Left ventricle myocardium inferior (tissue), 1 donor: ENCODE results near the gene FHIT. TPM values are rescaled to one million over a fixed set of nuclear protein-coding genes. Genes with fewer than 3 reads are reported as not detected.
"Not testable (repeated sequence)": the region's sequence is repeated elsewhere in the genome, so short reads cannot be mapped to it uniquely, and the experiment has no call there.

ENCODE experiments used
- DNase-seq: peaks from one replicate; pipeline ENCODE4 v3.0.0-alpha.2; 2020
- H3K27ac ChIP-seq: fragments of 200-600 bp; replicated peaks from 2 replicates; pipeline ENCODE4 v1.8.0; 2021
- H3K27me3 ChIP-seq: fragments of 200-600 bp; 2 replicates; pipeline ENCODE4 v1.8.0; 2021; ENCODE audit warnings: low read depth
- H3K36me3 ChIP-seq: fragments of 200-600 bp; 2 replicates; pipeline ENCODE4 v1.8.0; 2021
- H3K4me1 ChIP-seq: fragments of 200-600 bp; 2 replicates; pipeline ENCODE4 v1.8.0; 2021
- H3K4me3 ChIP-seq: fragments of 200-600 bp; 2 replicates; pipeline ENCODE4 v1.8.0; 2021; ENCODE audit warnings: mild to moderate bottlenecking, moderate library complexity
- H3K9me3 ChIP-seq: fragments of 200-600 bp; replicated peaks from 2 replicates; pipeline ENCODE4 v1.8.0; 2021
- intact Hi-C: fragments of 100-400 bp; cut with micrococcal nuclease; formaldehyde crosslinking; loops from one replicate; pipeline ENCODE4 v1.11.0; 2022
- total RNA-seq: library from RNA; stranded (reverse); fragmentation: NEBNext Ultra II Directional; extraction: Animal tissue kit (Norgen Biotek cat#: 25700); gene quantifications from one replicate; pipeline ENCODE4 v1.2.1, GENCODE V29; 2021
- TF ChIP-seq, protein P1 (sequence below): fragments of 200-600 bp; IDR thresholded peaks from 2 replicates; pipeline ENCODE4 v1.8.0; 2021; ENCODE audit warnings: antibody characterized with exemption, mild to moderate bottlenecking, borderline replicate concordance
- donor health status: DM: no; HTN: yes; CAD: no; lungs with severe emphysema.

FHIT gene
- total RNA-seq, 1 donor from 2014 or later: 16.0 TPM

DNA sequence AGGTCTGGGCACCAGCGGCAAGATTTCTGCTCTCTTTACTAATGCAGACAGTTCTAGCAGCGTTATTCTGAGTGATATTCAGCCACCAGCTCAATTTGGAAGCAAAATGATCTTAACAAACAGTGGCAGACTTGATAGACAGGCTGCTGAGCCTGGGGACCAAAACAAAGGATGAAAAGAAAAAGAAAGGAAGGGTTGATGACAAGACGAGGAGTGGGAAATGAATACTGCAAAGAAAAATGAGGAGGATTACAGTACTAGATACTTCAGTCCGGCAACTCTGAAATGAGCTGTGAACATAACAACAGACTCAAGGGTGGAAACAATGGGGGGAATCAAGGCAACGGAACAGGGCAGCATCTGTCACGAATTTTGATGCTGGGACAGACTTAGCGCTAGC lies 28.8 kb downstream of the FHIT start:
- no peak for DNase-seq
- H3K36me3 ChIP-seq: no peaks in the 10 kb centered on the region
- H3K4me1 ChIP-seq: peaks cover 27% of the 10 kb centered on the region
- H3K4me3 ChIP-seq: no peak overlapping the region
- H3K27me3 ChIP-seq: no peaks in the 10 kb centered on the region
- peaks cover 2% of the 10 kb centered on the region for H3K9me3 ChIP-seq
- no peak overlapping the region for H3K27ac ChIP-seq
- intact Hi-C loops: no loop called here
- TF ChIP-seq, protein P1, sequence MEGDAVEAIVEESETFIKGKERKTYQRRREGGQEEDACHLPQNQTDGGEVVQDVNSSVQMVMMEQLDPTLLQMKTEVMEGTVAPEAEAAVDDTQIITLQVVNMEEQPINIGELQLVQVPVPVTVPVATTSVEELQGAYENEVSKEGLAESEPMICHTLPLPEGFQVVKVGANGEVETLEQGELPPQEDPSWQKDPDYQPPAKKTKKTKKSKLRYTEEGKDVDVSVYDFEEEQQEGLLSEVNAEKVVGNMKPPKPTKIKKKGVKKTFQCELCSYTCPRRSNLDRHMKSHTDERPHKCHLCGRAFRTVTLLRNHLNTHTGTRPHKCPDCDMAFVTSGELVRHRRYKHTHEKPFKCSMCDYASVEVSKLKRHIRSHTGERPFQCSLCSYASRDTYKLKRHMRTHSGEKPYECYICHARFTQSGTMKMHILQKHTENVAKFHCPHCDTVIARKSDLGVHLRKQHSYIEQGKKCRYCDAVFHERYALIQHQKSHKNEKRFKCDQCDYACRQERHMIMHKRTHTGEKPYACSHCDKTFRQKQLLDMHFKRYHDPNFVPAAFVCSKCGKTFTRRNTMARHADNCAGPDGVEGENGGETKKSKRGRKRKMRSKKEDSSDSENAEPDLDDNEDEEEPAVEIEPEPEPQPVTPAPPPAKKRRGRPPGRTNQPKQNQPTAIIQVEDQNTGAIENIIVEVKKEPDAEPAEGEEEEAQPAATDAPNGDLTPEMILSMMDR: no peak

DNA sequence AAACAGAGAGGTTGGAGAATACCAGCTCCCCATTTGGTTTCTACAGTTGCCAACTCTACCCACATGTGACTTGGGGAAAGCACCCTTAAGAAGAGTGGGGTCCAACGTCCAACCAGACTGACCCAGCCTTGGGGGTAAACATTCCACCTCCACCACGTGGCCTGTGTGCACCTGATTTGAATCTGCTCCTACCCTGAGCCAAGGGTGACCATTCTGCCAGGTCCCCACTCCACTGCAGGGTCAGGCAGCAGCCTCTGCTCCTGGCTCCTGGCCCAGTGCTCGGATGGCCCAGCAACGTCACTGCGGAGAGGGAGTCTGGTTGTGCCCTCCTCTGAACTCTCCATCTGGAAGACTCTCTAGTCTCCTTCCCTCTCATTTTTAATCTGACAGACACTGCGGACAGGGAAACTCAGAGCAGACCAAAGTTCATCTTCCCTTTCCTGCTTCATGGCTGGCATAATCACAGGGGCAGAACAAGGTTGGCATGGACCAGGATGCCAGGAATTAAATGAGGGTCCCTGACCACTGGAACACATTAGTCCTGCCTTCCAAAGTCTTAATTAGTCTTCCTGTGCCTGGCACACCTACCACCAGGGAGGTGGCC lies 29.4 kb downstream of the FHIT start:
- intact Hi-C loops: no loop called here
- H3K4me1 ChIP-seq: peaks cover 25% of the 10 kb centered on the region
- DNase-seq: no peak
- peaks cover 3% of the 10 kb centered on the region for H3K36me3 ChIP-seq
- H3K27ac ChIP-seq: no peak overlapping the region
- TF ChIP-seq, protein P1: no peak
- no peak overlapping the region for H3K4me3 ChIP-seq
- peaks cover 8% of the 10 kb centered on the region for H3K9me3 ChIP-seq
- H3K27me3 ChIP-seq: no peaks in the 10 kb centered on the region

DNA sequence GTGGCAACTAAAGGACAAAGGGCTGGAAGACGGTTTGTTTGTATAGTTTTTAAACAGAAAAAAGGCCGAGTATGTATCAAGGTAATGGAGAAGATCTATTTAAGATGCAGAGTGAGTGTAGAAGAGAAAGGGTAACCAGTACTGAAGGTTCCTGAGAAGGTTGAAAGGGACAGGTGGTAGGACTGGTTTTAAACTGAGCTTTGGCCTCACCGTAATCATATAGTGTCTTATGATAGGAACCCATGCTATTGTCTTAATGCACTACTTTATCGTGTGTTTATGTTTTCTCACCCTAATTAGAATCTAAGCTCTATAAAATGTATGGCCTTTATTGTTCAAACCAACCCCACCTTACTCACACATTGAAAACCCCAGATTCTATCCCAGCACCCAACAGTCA lies 32.7 kb downstream of the FHIT start:
- H3K4me1 ChIP-seq: peaks cover 16% of the 10 kb centered on the region
- no peak for DNase-seq
- no peak overlapping the region for H3K4me3 ChIP-seq
- peaks cover 13% of the 10 kb centered on the region for H3K9me3 ChIP-seq
- TF ChIP-seq, protein P1: no peak
- H3K36me3 ChIP-seq: peaks cover 3% of the 10 kb centered on the region
- intact Hi-C loops: no loop called here
- H3K27me3 ChIP-seq: no peaks in the 10 kb centered on the region
- no peak overlapping the region for H3K27ac ChIP-seq

DNA sequence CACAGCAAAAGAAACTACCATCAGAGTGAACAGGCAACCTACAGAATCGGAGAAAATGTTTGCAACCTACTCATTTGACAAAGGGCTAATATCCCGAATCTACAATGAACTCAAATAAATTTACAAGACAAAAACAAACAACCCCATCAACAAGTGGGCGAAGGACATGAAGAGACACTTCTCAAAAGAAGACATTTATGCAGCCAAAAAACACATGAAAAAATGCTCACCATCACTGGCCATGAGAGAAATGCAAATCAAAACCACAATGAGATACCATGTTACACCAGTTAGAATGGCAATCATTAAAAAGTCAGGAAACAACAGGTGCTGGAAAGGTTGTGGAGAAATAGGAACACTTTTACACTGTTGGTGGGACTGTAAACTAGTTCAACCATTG lies 35.1 kb downstream of the FHIT start:
- H3K27me3 ChIP-seq, H3K4me1 ChIP-seq, DNase-seq, intact Hi-C loops, H3K27ac ChIP-seq, H3K36me3 ChIP-seq, H3K4me3 ChIP-seq: not testable (repeated sequence)
- H3K9me3 ChIP-seq: peaks cover 13% of the 10 kb centered on the region

DNA sequence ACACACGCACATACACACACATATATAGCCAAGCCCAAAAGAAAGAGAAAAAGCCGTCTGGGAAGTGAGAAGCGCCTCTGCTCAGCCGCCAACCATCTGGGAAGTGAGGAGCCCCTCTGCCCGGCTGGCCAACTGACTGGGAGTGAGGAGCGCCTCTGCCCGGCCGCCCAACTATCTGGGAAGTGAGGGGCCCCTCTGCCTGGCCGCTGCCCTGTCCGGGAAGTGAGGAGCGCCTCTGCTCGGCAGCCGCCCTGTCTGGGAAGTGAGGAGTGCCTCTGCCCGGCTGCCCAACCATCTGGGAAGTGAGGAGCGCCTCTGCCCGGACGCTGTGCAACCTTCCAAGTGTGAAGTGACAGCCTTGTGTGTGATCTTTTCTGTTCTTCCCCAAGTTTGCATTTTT lies 49.2 kb downstream of the FHIT start:
- TF ChIP-seq, protein P1: no peak
- Histone ChIP-seq H3K4me1 (peaks cover 5% of the 10 kb centered on the region), H3K4me3 (no peak overlapping the region), H3K27me3 (no peaks in the 10 kb centered on the region), H3K9me3 (no peaks in the 10 kb centered on the region), H3K27ac (no peak overlapping the region), H3K36me3 (no peaks in the 10 kb centered on the region)
- no peak for DNase-seq
- intact Hi-C loops: no loop called here

DNA sequence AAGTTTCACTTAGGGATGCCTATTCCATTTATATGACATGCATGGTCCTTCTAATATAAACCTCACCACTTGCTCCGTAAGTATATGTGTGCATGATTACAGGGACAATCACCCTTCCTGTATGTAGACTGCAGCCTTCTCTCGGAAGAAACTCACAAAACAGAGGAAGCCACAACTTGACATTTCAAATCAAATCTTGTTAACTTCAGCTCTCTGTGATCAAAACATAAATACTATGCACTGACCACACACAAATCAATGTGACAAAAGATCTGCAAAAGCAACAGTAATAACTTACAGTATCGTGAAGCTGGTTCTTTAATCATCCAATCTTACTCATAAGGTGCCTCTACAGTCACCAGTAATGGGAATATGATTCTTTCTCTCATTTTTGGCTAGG lies 50.2 kb downstream of the FHIT start:
- intact Hi-C loops: no loop called here
- Histone ChIP-seq H3K27ac (no peak overlapping the region), H3K36me3 (no peaks in the 10 kb centered on the region), H3K4me1 (peaks cover 5% of the 10 kb centered on the region), H3K27me3 (no peaks in the 10 kb centered on the region), H3K4me3 (no peak overlapping the region), H3K9me3 (no peaks in the 10 kb centered on the region)
- no peak for DNase-seq
- TF ChIP-seq, protein P1: no peak
